GM19395 (cell line): Measurements from ENCODE around the gene HVCN1.

Source experiments
- ATAC-seq: cut with Tn5 transposase; IDR thresholded peaks from one replicate; pipeline ENCODE4 v1.9.1; 2021; ENCODE audit warnings: mild to moderate bottlenecking, moderate library complexity; ENCODE audit not compliant: unreplicated experiment

HVCN1 gene

GRCh38 chr12:110699591-110700445 is 10.9 kb upstream of the HVCN1 start:
- no peak for ATAC-seq

GRCh38 chr12:110698171-110698902 is 9.4 kb upstream of the HVCN1 start:
- peak; percentile 93 for ATAC-seq

- no peak for ATAC-seq
Observed at GRCh38 chr12:110697236-110697635, 8.3 kb upstream of the HVCN1 start.

- ATAC-seq = no peak
Observed at GRCh38 chr12:110696283-110696682, 7.4 kb upstream of the HVCN1 start.

GRCh38 chr12:110694330-110694901 is 5.5 kb upstream of the HVCN1 start:
- ATAC-seq = no peak

GRCh38 chr12:110693731-110694130 is 4.8 kb upstream of the HVCN1 start:
- no peak for ATAC-seq

GRCh38 chr12:110690127-110690430 is 1.2 kb upstream of the HVCN1 start:
- ATAC-seq = no peak

GRCh38 chr12:110689281-110690126 is 589 bp upstream of the HVCN1 start:
- ATAC-seq = peak; percentile 50

- no peak for ATAC-seq
Observed at GRCh38 chr12:110687396-110688169, 1.3 kb downstream of the HVCN1 start.

GRCh38 chr12:110686294-110686903 is 2.5 kb downstream of the HVCN1 start:
- no peak for ATAC-seq

GRCh38 chr12:110684312-110684836 is 4.5 kb downstream of the HVCN1 start:
- ATAC-seq = no peak

GRCh38 chr12:110683888-110684287 is 5.0 kb downstream of the HVCN1 start:
- ATAC-seq = no peak

GRCh38 chr12:110680032-110680431 is 8.9 kb downstream of the HVCN1 start:
- ATAC-seq = no peak

GRCh38 chr12:110679201-110679600 is 9.7 kb downstream of the HVCN1 start:
- no peak for ATAC-seq

- ATAC-seq = no peak
Observed at GRCh38 chr12:110677982-110678381, 10.9 kb downstream of the HVCN1 start.

GRCh38 chr12:110677206-110677911 is 11.6 kb downstream of the HVCN1 start:
- ATAC-seq = peak; percentile 84

GRCh38 chr12:110676171-110676570 is 12.7 kb downstream of the HVCN1 start:
- ATAC-seq = no peak

GRCh38 chr12:110670161-110670701 is 18.7 kb downstream of the HVCN1 start:
- ATAC-seq = no peak

GRCh38 chr12:110669193-110669502 is 19.8 kb downstream of the HVCN1 start:
- no peak for ATAC-seq
